OCI-LY1 (cell line): ENCODE data around the gene KCNJ15.

Experiments used
- EZH2 ChIP-seq: fragments of 200-600 bp; sonication (generic), shearing (Covaris generic); IDR thresholded peaks from 2 replicates; pipeline ENCODE4 v1.8.0; 2017; ENCODE audit warnings: borderline replicate concordance, mixed run types, mild to moderate bottlenecking, antibody characterized with exemption, low read length, moderate library complexity, mixed read lengths
- TF ChIP-seq, protein P1 (sequence below): fragments of 200-600 bp; sonication (generic), shearing (Covaris generic); IDR thresholded peaks from 2 replicates; pipeline ENCODE4 v1.5.1; 2017; ENCODE audit warnings: mild to moderate bottlenecking, antibody characterized with exemption, low read length, moderate library complexity, mixed read lengths

GRCh38 chr21:38349111-38349746 lies 92.4 kb downstream of the KCNJ15 start:
- TF ChIP-seq EZH2: no peak
- TF ChIP-seq, protein P1, sequence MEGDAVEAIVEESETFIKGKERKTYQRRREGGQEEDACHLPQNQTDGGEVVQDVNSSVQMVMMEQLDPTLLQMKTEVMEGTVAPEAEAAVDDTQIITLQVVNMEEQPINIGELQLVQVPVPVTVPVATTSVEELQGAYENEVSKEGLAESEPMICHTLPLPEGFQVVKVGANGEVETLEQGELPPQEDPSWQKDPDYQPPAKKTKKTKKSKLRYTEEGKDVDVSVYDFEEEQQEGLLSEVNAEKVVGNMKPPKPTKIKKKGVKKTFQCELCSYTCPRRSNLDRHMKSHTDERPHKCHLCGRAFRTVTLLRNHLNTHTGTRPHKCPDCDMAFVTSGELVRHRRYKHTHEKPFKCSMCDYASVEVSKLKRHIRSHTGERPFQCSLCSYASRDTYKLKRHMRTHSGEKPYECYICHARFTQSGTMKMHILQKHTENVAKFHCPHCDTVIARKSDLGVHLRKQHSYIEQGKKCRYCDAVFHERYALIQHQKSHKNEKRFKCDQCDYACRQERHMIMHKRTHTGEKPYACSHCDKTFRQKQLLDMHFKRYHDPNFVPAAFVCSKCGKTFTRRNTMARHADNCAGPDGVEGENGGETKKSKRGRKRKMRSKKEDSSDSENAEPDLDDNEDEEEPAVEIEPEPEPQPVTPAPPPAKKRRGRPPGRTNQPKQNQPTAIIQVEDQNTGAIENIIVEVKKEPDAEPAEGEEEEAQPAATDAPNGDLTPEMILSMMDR: no peak
